ENCODE results near the gene GCKR. TPM values are rescaled to one million over a fixed set of nuclear protein-coding genes. Genes with fewer than 3 reads are reported as not detected.
"Not testable (repeated sequence)": the region's sequence is repeated elsewhere in the genome, so short reads cannot be mapped to it uniquely, and the experiment has no call there.

Gene GCKR
- total RNA-seq, 4 donors from 2014 or later, result 0.56 to 1.0 (median 0.64) TPM; not detected in 1

- H3K36me3 ChIP-seq, result no peaks in the 10 kb centered on the region
- DNase-seq (ENCODE audit: low spot score in 2 of 2), result no peak
- H3K4me3 ChIP-seq, result no peak overlapping the region
- TF ChIP-seq EP300 (IDR thresholded peaks at IDR 0.05) (no peak), POLR2AphosphoS5 (IDR thresholded peaks at IDR 0.05) (no peak), CTCF (IDR thresholded peaks at IDR 0.05) (no peak), POLR2A (IDR thresholded peaks at IDR 0.05) (no peak)
- no peaks in the 10 kb centered on the region for H3K9me3 ChIP-seq
- H3K4me1 ChIP-seq, result no peaks in the 10 kb centered on the region
- 84% methylated on average over 2 of the region's 2 CpGs for WGBS
- peaks cover 10% of the 10 kb centered on the region for H3K27me3 ChIP-seq
- H3K27ac ChIP-seq, result no peak overlapping the region
These were observed 23.7 kb downstream of the GCKR start for GRCh38 chr2:27520316-27520715.

GRCh38 chr2:27522400-27522945, 25.8 kb downstream of the GCKR start:
- Histone ChIP-seq H3K4me3 (no peak overlapping the region), H3K9me3 (no peaks in the 10 kb centered on the region), H3K27ac (no peak overlapping the region), H3K36me3 (no peaks in the 10 kb centered on the region), H3K4me1 (no peaks in the 10 kb centered on the region), H3K27me3 (peaks cover 17% of the 10 kb centered on the region)
- WGBS, result 89% methylated on average over 7 of the region's 7 CpGs
- TF ChIP-seq POLR2AphosphoS5 (IDR thresholded peaks at IDR 0.05) (no peak), EP300 (IDR thresholded peaks at IDR 0.05) (no peak), CTCF (IDR thresholded peaks at IDR 0.05) (no peak), POLR2A (IDR thresholded peaks at IDR 0.05) (no peak)
- no peak for DNase-seq (ENCODE audit: low spot score in 2 of 2)

- Histone ChIP-seq H3K4me1 (no peaks in the 10 kb centered on the region), H3K36me3 (no peaks in the 10 kb centered on the region), H3K9me3 (no peaks in the 10 kb centered on the region), H3K27me3 (peaks cover 10% of the 10 kb centered on the region), H3K4me3 (no peak overlapping the region), H3K27ac (no peak overlapping the region)
- no peak for TF ChIP-seq POLR2AphosphoS5 (IDR thresholded peaks at IDR 0.05)
- no peak for TF ChIP-seq EP300 (IDR thresholded peaks at IDR 0.05)
- DNase-seq (ENCODE audit: low spot score in 2 of 2), result no peak
- WGBS, result 53% methylated on average over 3 of the region's 3 CpGs
These were observed 30.5 kb downstream of the GCKR start for GRCh38 chr2:27527182-27527581.

GRCh38 chr2:27531983-27532382, 35.3 kb downstream of the GCKR start:
- no peak overlapping the region for H3K4me3 ChIP-seq
- no peak for DNase-seq (ENCODE audit: low spot score in 2 of 2)
- TF ChIP-seq CTCF (IDR thresholded peaks at IDR 0.05) (no peak), EP300 (IDR thresholded peaks at IDR 0.05) (no peak), POLR2AphosphoS5 (IDR thresholded peaks at IDR 0.05) (no peak), POLR2A (IDR thresholded peaks at IDR 0.05) (no peak)
- 67% methylated on average over 2 of the region's 2 CpGs for WGBS
- H3K27me3 ChIP-seq, result peaks cover 4% of the 10 kb centered on the region
- H3K9me3 ChIP-seq, result no peaks in the 10 kb centered on the region
- no peaks in the 10 kb centered on the region for H3K4me1 ChIP-seq
- no peaks in the 10 kb centered on the region for H3K36me3 ChIP-seq
- H3K27ac ChIP-seq, result no peak overlapping the region

- no peaks in the 10 kb centered on the region for H3K4me1 ChIP-seq
- no peaks in the 10 kb centered on the region for H3K36me3 ChIP-seq
These were observed 40.6 kb downstream of the GCKR start for GRCh38 chr2:27537287-27537686.

GRCh38 chr2:27538839-27539450, 42.3 kb downstream of the GCKR start:
- 0% methylated on average over 1 of the region's 6 CpGs for WGBS
- H3K27ac ChIP-seq, result not testable (repeated sequence)

More at GRCh38 chr2:27537287-27537686, 40.6 kb downstream of the GCKR start:
- no peak for DNase-seq (ENCODE audit: low spot score in 2 of 2)
- 70% methylated on average over 4 of the region's 4 CpGs for WGBS
- Histone ChIP-seq H3K4me3 (no peak overlapping the region), H3K9me3 (no peaks in the 10 kb centered on the region), H3K27me3 (no peaks in the 10 kb centered on the region), H3K27ac (no peak overlapping the region)
- no peak for TF ChIP-seq POLR2A (IDR thresholded peaks at IDR 0.05)
- no peak for TF ChIP-seq EP300 (IDR thresholded peaks at IDR 0.05)
- TF ChIP-seq POLR2AphosphoS5 (IDR thresholded peaks at IDR 0.05), result no peak
- TF ChIP-seq CTCF (IDR thresholded peaks at IDR 0.05), result no peak

GRCh38 chr2:27539649-27540048, 43.0 kb downstream of the GCKR start:
- WGBS, result 80% methylated on average over 1 of the region's 35 CpGs

More at GRCh38 chr2:27538839-27539450, 42.3 kb downstream of the GCKR start:
- not testable (repeated sequence) for DNase-seq (ENCODE audit: low spot score in 2 of 2); H3K9me3 ChIP-seq; H3K36me3 ChIP-seq; H3K4me1 ChIP-seq; H3K4me3 ChIP-seq; H3K27me3 ChIP-seq

More at GRCh38 chr2:27539649-27540048, 43.0 kb downstream of the GCKR start:
- H3K9me3 ChIP-seq; H3K27me3 ChIP-seq; DNase-seq (ENCODE audit: low spot score in 2 of 2); H3K36me3 ChIP-seq; H3K4me1 ChIP-seq; H3K27ac ChIP-seq; H3K4me3 ChIP-seq: not testable (repeated sequence)

Data from suprapubic skin (tissue), 4 donors.